SK-N-MC (cell line): Measurements from ENCODE around the gene MACIR.

Experiments used
- EZH2 ChIP-seq: fragments of 200-600 bp; sonication (generic); IDR thresholded peaks from one replicate; pipeline ENCODE4 v1.6.1; 2017; ENCODE audit warnings: antibody characterized with exemption
- FOXP2 ChIP-seq: optimal IDR thresholded peaks from 2 replicates; pipeline ENCODE3; 2011; ENCODE audit warnings: mild to moderate bottlenecking, moderate library complexity; ENCODE audit not compliant: insufficient read depth; ENCODE audit errors: extremely low read length, control extremely low read depth
- POLR2AphosphoS5 ChIP-seq: IDR thresholded peaks from 2 replicates; pipeline ENCODE4 v1.6.1; 2012; ENCODE audit warnings: mild to moderate bottlenecking, low read depth, low read length, borderline replicate concordance

GRCh38 chr5:103262422-103262871, 3.9 kb downstream of the MACIR start:
- TF ChIP-seq POLR2AphosphoS5 (no peak), EZH2 (no peak), FOXP2 (no peak)
